Smooth muscle cell of the umbilical artery (primary cell): ENCODE results near the gene TANGO6. TPM values are rescaled to one million over a fixed set of nuclear protein-coding genes. Genes with fewer than 3 reads are reported as not detected.

Source experiments
- total RNA-seq: library from RNA; depleted of rRNA; stranded (reverse); fragments of >200 nt; gene quantifications from 2 replicates; pipeline ENCODE4 v1.2.3, GENCODE V29; 2014

Gene TANGO6
- 16.0 and 20.4 TPM in 2 replicates for total RNA-seq

GRCh38 chr16:68843482-68844210 is at the start of gene TANGO6:
TANGO6 (plus strand) TSS chr16:68843531; CDS start chr16:68843618, 87 bp downstream.

DNA sequence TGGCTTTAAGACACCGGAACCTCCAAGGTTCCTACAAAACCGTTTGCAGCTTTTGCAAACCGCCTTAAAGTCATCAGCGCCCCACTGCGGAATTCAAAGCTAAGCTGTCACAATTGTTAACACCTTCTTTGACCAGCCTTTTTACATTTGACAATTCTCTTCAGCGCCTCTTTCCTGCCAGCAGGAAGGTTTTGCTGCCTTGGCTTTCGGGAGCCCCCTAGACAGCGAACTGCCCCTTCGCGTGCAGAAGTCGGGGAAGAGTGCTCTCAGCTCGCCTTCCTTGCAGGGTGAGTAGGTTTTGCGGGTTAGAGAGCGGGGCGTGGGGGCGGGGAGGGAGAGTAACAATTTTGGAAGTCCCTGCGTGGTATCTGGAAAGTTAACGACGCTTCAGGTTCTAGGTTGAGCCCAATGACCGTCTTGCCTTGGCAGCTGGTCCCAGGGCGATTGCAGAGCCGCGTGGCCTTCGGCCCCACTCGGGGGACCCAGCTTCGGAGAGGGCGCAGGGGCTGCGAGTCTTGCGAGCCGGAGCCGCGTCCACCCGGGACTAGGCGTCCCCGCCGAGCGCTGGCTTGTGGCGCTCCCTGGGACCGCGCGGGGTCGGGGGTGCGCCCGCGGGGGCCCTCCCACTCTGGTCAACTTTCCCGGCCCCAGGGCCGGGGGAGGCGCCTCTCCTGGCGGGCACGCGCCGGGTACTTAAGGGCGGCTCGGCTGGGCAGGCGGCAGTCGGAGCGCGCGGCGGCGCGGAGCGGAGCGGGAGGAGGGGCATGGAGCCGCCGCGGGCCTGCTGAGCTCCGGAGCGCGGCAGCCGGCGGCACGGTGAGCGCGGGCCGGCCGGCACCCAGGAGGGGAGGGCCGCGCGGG is 262.4 kb downstream of the TANGO6 start, which contains the start of gene HAS3:
TSS of gene HAS3 (plus strand) at position 153 of the 861 bp plus-strand sequence. CDS start 3,743 bp downstream, outside the sequence.

GRCh38 chr16:69132424-69133252 is 289.3 kb downstream of the TANGO6 start, which contains the start of the genes CHTF8 and UTP4:
CHTF8 (minus strand) TSS chr16:69132588; CDS start chr16:69121458, 11,130 bp downstream.
UTP4 (plus strand) TSS chr16:69132649; CDS start chr16:69133460, 811 bp downstream.

Other genes with a start within 250 kb of the TANGO6 start
- under 0.01 and 0.14 TPM in 2 replicates for gene CDH3, start 198.2 kb upstream of the TANGO6 start, total RNA-seq
- under 0.01 and 0.28 TPM in 2 replicates for gene CDH1, start 106.2 kb upstream of the TANGO6 start, total RNA-seq